HK-2 (cell line): ENCODE data around the gene CCSER2.
"Not testable (repeated sequence)": the region's sequence is repeated elsewhere in the genome, so short reads cannot be mapped to it uniquely, and the experiment has no call there.

Experiments
- DNase-seq: peaks from one replicate; pipeline ENCODE4 v3.0.0-alpha.2; 2018; ENCODE audit not compliant: unreplicated experiment

CCSER2 gene

GRCh38 chr10:84522612-84523462 lies 194.4 kb downstream of the CCSER2 start:
- DNase-seq = no peak

- no peak for DNase-seq
Measured at GRCh38 chr10:84523526-84523925, 195.1 kb downstream of the CCSER2 start.

DNA sequence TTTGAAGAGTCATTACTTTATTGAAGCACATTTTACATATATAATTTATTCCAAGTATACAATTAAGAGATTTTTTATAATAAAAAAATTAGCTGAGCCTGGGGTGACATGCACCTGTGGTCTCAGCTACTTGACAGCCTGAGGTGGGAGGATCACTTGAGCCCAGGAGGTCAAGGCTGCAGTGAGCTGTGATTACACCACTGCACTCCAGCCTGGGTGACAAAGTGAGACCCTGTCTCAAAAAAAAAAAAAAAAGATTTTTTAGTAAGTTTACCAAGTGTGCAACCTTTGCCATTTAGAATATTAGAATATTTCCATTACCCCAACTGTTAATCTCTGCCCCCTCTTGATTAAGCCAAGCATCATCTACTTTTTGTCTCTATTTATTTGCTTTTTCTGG lies 196.0 kb downstream of the CCSER2 start:
- no peak for DNase-seq

DNA sequence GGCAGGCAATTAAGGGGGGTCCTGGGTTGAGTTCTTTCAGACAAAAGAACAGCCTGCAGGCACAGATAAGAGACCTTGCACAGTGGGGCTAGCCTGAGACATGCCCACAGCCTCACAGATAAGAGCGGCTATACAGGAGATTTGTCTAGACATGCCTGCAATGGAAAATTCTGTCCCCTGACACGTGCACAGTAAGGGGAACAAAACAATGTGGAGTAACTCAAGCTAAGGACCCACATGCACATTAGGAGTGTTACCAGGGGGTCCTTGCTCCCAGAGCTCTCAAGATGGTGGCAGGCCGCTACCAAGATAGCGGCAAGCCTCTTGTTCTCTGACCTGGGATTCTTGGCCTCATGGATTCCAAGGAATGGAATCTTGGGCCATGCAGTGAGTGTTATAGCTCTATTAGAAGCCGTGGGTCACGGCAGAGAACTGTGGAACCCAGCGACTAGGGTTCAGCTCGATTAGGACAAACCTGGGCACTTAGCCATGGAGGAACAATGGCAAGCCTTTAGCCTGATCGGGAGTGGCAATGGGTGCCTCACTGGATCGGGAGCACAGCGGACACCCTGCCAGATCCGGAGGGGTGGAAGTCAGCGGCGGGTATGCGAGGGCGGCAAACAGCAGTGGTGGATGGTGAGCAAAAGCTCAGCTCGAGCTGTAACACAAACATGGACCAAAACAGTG lies 196.9 kb downstream of the CCSER2 start:
- no peak for DNase-seq

GRCh38 chr10:84525807-84526182 lies 197.4 kb downstream of the CCSER2 start:
- not testable (repeated sequence) for DNase-seq

- not testable (repeated sequence) for DNase-seq
Measured at GRCh38 chr10:84527386-84527785, 199.0 kb downstream of the CCSER2 start.

DNA sequence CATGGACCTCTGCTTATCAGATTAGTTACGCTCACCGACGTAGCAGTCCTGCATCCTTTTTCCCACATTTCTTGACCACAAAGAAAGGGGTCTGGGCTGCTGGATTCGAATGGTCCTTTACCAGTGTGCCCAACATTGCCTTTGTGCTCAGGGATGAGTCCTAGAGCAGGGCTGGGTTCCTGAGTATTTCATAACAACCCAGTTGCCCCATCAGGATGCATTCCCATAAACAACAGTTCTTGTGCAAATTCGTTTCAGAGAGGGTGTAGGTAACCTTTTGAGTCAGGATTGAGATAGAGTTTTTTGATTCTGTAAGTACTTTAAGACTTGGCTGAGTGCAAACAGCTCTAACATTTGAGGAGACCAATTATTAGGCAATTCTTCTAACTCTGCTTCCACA lies 200.1 kb downstream of the CCSER2 start:
- DNase-seq = not testable (repeated sequence)

DNA sequence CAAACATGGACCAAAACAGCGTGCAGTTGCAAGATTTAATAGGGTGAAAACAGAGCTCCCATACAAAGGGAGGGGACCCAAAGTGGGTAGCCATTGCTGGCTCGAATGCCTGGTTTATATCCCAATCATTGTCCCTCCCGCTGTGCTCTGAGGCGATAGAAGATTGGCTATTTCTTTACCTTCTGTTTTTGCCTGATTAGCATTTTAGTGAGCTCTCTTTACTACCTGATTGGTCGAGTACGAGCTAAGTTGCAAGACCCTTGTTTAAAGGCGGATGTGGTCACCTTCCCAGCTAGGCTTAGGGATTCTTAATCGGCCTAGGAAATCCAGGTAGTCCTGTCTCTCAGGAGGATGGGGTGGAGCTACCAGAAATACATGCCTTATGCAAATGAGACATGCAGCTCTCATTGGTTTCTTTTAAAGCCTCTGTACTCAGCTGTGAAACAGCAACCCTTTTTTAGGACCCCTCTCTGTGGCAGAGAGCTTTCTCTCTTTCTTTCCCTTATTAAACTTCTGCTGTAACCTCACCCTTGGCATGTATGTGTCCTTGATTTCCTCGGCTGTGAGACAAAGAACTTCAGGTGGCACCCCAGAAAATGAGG lies 202.4 kb downstream of the CCSER2 start:
- no peak for DNase-seq

GRCh38 chr10:84531396-84531795 lies 203.0 kb downstream of the CCSER2 start:
- DNase-seq = no peak

DNA sequence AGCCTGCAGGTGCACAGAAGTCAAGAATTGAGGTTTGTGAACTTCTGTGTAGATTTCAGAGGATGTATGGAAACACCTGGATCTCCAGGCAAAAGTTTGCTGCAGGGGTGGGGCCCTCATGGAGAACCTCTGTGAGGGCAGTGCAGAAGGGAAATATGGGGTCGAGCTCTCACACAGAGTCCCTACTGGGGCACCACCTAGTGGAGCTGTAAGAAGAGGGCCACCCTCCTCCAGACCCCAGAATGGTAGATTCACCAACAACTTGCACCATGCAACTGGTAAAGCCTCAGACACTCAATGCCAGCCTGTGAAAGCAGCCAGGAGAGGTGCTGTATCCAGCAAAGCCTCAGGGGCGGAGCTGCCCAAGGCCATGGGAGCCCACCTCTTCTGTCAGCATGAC lies 205.8 kb downstream of the CCSER2 start:
- DNase-seq = no peak

- peak; percentile 31 for DNase-seq
Measured at GRCh38 chr10:84537447-84537931, 209.1 kb downstream of the CCSER2 start.

- no peak for DNase-seq
Measured at GRCh38 chr10:84538036-84538435, 209.6 kb downstream of the CCSER2 start.

DNA sequence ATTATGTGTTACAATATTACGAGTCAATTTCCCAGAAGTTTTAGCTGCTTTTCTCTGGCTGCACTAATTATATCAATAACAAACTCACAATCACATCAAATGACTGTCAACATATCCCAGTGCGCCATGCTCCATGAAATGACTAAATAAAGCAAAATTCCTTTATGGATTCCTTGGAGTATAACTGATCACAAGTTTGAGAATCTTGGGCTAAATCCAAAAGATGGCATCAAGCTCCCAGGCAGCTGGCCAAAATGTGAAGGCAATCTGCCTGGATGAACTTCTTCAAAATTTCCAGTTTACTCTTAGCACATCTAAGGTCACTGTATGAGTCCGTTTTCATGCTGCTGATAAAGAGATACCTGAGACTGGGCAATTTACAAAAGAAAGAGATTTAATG lies 210.8 kb downstream of the CCSER2 start:
- DNase-seq = no peak

GRCh38 chr10:84540022-84540616 lies 211.7 kb downstream of the CCSER2 start:
- peak; percentile 58 for DNase-seq

DNA sequence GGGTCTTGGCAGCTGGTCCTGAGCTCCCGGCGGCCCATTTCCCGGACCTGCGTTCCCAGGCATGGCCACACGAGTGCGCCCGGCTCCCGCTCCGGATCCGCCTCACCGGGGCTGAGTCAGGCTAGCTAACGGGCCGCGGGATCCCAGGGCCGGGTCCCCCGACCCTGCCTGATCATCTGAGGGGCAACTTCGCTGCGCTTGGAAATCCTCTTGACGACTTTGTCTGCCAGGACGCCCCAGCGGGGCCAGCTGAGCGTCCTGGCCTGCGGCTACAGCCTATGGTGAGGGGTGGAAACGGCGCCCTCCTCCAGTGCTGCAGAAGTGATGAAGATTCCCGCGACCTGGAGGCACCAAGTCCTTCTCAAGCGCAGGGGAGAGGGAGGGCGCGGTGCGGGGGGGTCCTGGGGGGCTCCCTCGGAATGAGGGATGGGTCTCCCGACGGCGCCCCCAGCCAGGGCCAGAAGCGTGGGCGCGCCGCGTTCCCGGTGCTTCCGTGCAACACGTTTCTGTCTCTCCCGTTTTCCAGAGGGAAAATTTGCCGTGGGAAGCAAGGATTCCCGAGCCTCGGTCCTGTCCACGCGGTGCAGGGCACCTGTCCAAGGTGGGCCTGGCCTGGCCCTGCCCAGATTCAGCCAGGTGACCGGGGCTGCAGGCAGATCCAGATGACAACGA lies 212.4 kb downstream of the CCSER2 start:
- DNase-seq = peak; percentile 79

DNA sequence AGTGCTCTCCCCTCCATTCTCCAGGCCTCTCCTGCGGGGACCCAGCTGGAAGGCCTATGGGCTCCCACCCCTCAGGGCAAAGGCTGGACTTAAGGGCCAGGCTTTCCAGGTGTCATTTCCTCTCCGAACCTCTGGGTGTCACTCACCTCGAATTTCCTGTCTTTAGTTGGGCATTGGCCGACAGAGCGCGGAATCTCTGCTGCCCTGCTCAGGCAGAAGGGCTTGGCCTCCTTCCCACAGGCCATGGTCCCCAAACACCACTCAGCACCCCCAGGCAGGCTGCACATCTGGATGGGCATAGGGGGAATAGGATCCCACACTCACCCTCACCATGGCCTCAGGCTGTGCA lies 212.9 kb downstream of the CCSER2 start:
- no peak for DNase-seq

DNA sequence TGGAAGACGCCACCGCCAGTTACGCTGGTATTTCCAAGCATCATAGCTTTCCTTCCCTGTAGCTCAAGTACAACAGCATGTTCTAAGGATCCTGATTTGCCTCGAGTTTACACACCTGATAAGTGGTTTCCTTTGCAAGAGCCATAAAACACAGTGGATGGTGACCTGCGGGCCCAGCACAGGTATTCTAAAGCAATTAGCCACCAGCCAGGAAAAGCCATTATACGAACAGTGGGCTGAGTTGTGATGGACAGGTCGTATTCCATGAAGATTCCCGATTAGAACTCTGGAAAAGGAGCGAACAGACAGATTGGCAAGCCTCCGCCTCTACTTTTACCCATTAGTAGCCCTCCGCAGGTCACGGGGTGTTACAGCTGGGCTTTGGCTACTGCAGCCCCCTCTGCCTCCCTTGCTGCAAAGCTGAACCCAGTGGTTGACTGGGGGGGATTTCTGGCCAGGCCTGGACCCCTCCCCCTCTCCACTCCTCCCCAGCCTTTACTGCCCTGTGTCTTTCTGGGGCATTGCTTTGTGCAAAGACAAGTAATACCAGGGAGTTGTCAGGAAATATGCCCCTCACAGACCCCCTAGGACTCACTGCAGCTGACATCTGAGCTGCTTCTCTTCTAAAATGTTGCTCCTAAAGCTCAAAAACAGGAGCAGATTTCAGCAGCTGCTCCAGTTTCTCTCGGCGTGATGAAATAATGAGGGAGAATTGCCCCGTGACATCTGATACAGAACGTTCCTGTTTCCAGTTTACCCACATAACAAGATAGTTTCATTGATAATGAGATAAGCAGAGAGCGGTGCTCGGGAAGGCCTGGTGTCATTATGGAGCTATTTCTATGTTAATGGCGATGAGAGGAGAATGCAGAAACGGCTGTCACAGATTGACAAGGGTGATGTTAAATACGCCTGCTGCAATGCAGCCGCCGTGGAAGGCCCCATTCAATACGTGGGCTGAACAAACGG lies 214.4 kb downstream of the CCSER2 start:
- no peak for DNase-seq

- no peak for DNase-seq
Measured at GRCh38 chr10:84543948-84544347, 215.6 kb downstream of the CCSER2 start.

- no peak for DNase-seq
Measured at GRCh38 chr10:84545651-84546050, 217.3 kb downstream of the CCSER2 start.

DNA sequence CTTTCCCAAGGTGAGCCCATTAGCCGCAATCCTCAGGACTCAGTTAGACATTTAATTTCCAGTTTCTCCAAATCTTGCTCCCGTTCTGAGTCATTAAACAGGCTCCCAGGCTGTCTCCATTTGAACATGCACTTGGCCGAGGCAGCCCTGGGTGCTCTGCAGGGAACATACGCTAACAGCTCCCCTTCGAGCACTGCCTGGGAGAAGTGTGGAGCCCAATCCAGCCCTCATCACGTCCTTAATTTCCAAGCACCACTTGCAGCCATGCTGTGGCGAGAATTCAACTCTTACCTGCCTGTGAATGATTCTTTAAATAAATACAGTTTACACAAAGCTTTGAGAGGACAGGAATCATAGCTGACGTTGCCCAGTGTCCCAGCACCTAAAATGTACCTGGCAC lies 218.2 kb downstream of the CCSER2 start:
- no peak for DNase-seq

- no peak for DNase-seq
Measured at GRCh38 chr10:84547616-84548015, 219.2 kb downstream of the CCSER2 start.
